Panc1 (cell line): ENCODE results near the gene AK2. TPM values are rescaled to one million over a fixed set of nuclear protein-coding genes. Genes with fewer than 3 reads are reported as not detected.

ENCODE experiments used
- ATAC-seq: fragments of 200-7000 bp; cut with Tn5 transposase; 2 replicates; pipeline ENCODE4 v1.9.1; 2020; ENCODE audit warnings: mild to moderate bottlenecking, moderate library complexity
- BruUV-seq: library from RNA; stranded (reverse); fragments of 400-500 nt; replicated peaks from 2 replicates; lab custom pipeline; 2021; lab: Mats Ljungman, UMichigan
- CTCF ChIA-PET: fragments of 300-600 bp; sonication (Branson Sonifier 250); formaldehyde crosslinking; loops from one replicate; lab custom pipeline; 2022; ENCODE audit warnings: antibody characterized with exemption; lab: Charles Lee
- POLR2A ChIA-PET: fragments of 300-600 bp; sonication (Branson Sonifier 250); formaldehyde crosslinking; loops from one replicate; lab custom pipeline; 2022; ENCODE audit warnings: antibody characterized with exemption; lab: Charles Lee
- DNase-seq: peaks from one replicate; pipeline ENCODE4 v3.0.0-alpha.2; 2010; ENCODE audit warnings: low read depth, low spot score
- H3K27ac ChIP-seq: 2 replicates; pipeline ENCODE4 v1.5.1; 2011; ENCODE audit warnings: mild to moderate bottlenecking, low read length, inconsistent platforms
- H3K27me3 ChIP-seq: fragments of 200-500 bp; sonication (Bioruptor generic); 2 replicates; pipeline ENCODE4 v1.6.0; 2014; ENCODE audit warnings: low read length, inconsistent platforms; ENCODE audit not compliant: control insufficient read depth, insufficient read depth
- H3K36me3 ChIP-seq: fragments of 200-500 bp; sonication (Bioruptor generic); 2 replicates; pipeline ENCODE4 v1.5.1; 2014; ENCODE audit warnings: inconsistent platforms, mild to moderate bottlenecking, low read length, moderate library complexity; ENCODE audit not compliant: control insufficient read depth, insufficient read depth
- H3K4me1 ChIP-seq: 2 replicates; pipeline ENCODE4 v1.5.1; 2011; ENCODE audit warnings: inconsistent platforms, mild to moderate bottlenecking, low read length, moderate library complexity; ENCODE audit not compliant: control insufficient read depth, insufficient read depth
- H3K4me3 ChIP-seq, 2 experiments: 2 replicates each; pipeline ENCODE4 v1.5.1; 2011 to 2012; ENCODE audit warnings: low read depth in 2 of 2, low read length in 2 of 2, mild to moderate bottlenecking in 2 of 2, inconsistent platforms in 1 of 2, moderate library complexity in 1 of 2
- H3K9me3 ChIP-seq: fragments of 200-500 bp; sonication (Bioruptor generic); 2 replicates; pipeline ENCODE4 v1.5.1; 2014; ENCODE audit warnings: low read depth, mild to moderate bottlenecking, inconsistent platforms, low read length, moderate library complexity; ENCODE audit not compliant: control insufficient read depth, insufficient read depth
- CTCF ChIP-seq: fragments of 450-650 bp; IDR thresholded peaks from 2 replicates; pipeline ENCODE4 v1.5.1; 2017; ENCODE audit warnings: mild to moderate bottlenecking
- POLR2AphosphoS5 ChIP-seq: IDR thresholded peaks from 2 replicates; pipeline ENCODE4 v1.6.1; 2012; ENCODE audit warnings: mild to moderate bottlenecking, low read depth, low read length, moderate library complexity
- REST ChIP-seq, 2 experiments: IDR thresholded peaks; 2 replicates each; pipeline ENCODE4 v1.6.1; 2011 to 2012; ENCODE audit warnings: low read depth in 2 of 2, control low read depth in 1 of 2, low read length in 1 of 2, mild to moderate bottlenecking in 1 of 2, moderate library complexity in 1 of 2; ENCODE audit not compliant: insufficient read depth in 1 of 2
- SIN3A ChIP-seq: IDR thresholded peaks from 2 replicates; pipeline ENCODE4 v1.6.1; 2012; ENCODE audit warnings: low read depth, mild to moderate bottlenecking, low read length, moderate library complexity, borderline replicate concordance; ENCODE audit not compliant: insufficient read depth
- TCF7L2 ChIP-seq: IDR thresholded peaks from 2 replicates; pipeline ENCODE4 v1.6.1; 2011; ENCODE audit warnings: mild to moderate bottlenecking, low read depth, low read length, inconsistent platforms
- in situ Hi-C: cut with HindIII; loops from 2 replicates; pipeline ENCODE4 v1.10.0; 2016; ENCODE audit warnings: low sequenced_read_pairs, low pct_unique_long_range_greater_than_20kb
- intact Hi-C: fragments of 100-400 bp; cut with micrococcal nuclease; formaldehyde crosslinking; loops from one replicate; pipeline ENCODE4 v1.10.0; 2022; ENCODE audit not compliant: unreplicated experiment
- total RNA-seq: library from RNA; stranded (reverse); gene quantifications from one replicate; pipeline ENCODE4 v1.2.1, GENCODE V29; 2021; ENCODE audit not compliant: unreplicated experiment

Gene AK2
- total RNA-seq, 1 experiment from 2014 or later, result 213 TPM

GRCh38 chr1:33048426-33048825 lies 11.7 kb upstream of the AK2 start:
- H3K27ac ChIP-seq, result no peak overlapping the region
- no peak for DNase-seq
- no peaks in the 10 kb centered on the region for H3K27me3 ChIP-seq
- no peaks in the 10 kb centered on the region for H3K9me3 ChIP-seq
- no peaks in the 10 kb centered on the region for H3K36me3 ChIP-seq
- BruUV-seq, result no TSS peak
- TF ChIP-seq REST (IDR thresholded peaks at IDR 0.05; ENCODE audit: insufficient read depth in 1 of 2, low read depth in 2 of 2, low read length in 1 of 2) (no peak), POLR2AphosphoS5 (no peak), SIN3A (no peak), TCF7L2 (no peak), CTCF (no peak)
- no peak overlapping the region for H3K4me3 ChIP-seq
- ChIA-PET CTCF (no interaction called here), POLR2A (no interaction called here)
- intact Hi-C loops, result no loop called here
- ATAC-seq, result no peak
- in situ Hi-C loops, result no loop called here
- no peaks in the 10 kb centered on the region for H3K4me1 ChIP-seq

GRCh38 chr1:33047839-33048305 lies 11.2 kb upstream of the AK2 start:
- ChIA-PET POLR2A (no interaction called here), CTCF (interaction anchor here (0.7 kb wide), 1 partner anchor 9 kb away, joined by 3 read pairs; no protein-coding TSS in a partner anchor)
- no peaks in the 10 kb centered on the region for H3K36me3 ChIP-seq
- H3K9me3 ChIP-seq, result no peaks in the 10 kb centered on the region
- H3K4me1 ChIP-seq, result no peaks in the 10 kb centered on the region
- ATAC-seq, result no peak
- in situ Hi-C loops, result no loop called here
- BruUV-seq, result no TSS peak
- no peaks in the 10 kb centered on the region for H3K27me3 ChIP-seq
- intact Hi-C loops, result no loop called here
- TF ChIP-seq REST (IDR thresholded peaks at IDR 0.05; ENCODE audit: insufficient read depth in 1 of 2, low read depth in 2 of 2, low read length in 1 of 2) (no peak), POLR2AphosphoS5 (no peak), CTCF (no peak), SIN3A (no peak), TCF7L2 (no peak)
- no peak overlapping the region for H3K27ac ChIP-seq
- DNase-seq, result no peak
- H3K4me3 ChIP-seq, result no peak overlapping the region
